GM18907 (cell line): Measurements from ENCODE around the gene PDLIM3.
"Not testable (repeated sequence)": the region's sequence is repeated elsewhere in the genome, so short reads cannot be mapped to it uniquely, and the experiment has no call there.

Source experiments
- ATAC-seq: cut with Tn5 transposase; IDR thresholded peaks from one replicate; pipeline ENCODE4 v1.9.1; 2021; ENCODE audit warnings: mild to moderate bottlenecking, moderate library complexity; ENCODE audit not compliant: unreplicated experiment

The PDLIM3 gene

DNA sequence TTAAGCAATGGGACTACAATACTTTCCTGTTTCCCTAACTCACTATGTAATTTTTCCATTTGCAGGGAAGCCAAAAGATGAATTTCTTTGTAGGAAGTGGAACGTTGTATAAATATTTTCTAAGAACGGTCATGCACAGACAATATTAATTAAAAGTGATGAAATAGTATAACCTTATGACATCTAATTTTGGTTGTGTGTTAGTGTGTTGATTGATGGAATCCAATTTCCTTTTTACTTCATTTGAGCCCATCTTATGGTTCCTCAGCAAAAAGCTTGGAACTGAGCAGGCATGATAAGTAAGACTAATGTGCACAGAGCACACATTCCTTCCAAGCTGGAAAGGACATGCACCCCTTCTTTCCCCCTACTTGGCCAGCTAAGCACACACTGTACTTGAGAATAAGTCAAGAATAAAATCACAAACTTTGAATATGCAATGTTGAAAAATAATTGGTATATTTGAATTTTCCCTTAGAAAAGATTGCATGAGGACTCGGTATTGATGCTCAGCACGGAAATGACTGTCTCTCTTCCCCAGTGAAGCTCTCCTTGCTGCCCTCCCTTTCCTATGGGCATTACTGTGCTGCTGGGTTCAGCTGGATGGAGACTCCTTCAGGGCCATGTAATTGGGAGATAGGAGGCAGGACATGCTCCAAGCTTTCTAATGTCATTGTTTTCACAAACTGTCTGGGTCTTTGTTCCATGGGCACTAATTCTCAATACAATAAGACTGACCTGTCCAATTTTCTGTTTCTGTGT lies 19.2 kb upstream of the PDLIM3 start:
- no peak for ATAC-seq

DNA sequence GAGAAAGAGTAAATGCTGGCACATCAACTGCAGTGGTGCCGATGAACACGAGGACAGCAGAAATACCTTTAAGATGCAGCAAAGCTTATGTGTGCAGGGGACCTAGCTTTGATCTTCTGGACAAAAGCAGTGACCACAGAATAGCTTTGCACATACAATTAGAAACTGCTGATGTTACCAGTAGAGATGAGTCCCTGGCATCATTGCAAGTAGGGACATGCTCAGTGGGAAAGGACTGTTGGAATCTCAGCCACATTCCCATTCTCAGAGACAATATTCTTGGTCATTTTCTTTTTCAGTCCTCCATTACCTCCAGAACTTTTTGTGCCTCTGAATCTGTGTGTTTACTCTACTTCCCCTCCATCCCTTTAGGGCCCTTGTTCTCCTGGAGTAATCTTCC lies 16.9 kb upstream of the PDLIM3 start:
- ATAC-seq = no peak

DNA sequence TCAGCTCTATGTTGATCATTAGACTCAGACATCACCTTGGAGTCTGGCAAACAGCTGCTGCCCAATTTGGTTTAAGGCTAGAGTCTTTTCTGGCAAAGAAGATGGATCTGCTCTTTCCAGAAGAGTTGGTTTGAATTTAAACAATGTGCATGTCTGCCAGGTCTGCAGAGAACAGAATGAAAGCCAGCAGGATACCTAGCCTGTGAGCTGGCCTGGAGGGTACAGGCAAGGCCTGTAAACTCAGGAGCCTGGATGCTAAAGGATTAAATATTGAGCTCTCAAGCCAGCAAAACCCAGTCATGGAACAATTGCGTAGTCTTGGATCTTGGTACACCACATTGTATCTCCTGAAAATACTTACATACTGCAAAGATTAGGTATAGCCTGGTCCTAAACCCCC lies 15.6 kb upstream of the PDLIM3 start:
- ATAC-seq = no peak

DNA sequence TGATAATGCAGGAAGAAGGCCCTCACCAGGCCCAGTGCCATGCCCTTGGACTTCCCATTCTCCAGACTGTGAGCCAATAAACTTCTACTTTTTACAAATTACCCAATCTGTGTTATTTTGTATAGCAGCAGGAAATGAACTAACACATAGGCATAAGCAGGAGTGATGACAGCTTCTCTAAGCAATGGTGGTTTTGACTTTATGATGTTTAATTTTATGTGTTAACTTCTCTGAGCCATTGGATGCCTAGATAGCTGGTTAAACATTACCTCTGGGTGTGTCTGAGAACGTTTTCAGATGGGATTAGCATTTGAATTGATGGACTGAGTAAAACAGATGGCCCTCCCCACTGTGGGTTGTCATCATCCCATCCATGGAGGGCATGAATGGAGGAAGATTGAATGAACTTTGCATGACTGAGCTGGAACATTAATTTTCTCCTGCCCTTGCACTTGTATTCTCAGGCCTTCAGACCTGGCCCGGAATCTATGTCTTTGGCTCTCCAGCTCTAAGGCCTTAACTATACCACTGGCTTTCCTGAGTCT lies 13.9 kb upstream of the PDLIM3 start:
- ATAC-seq = no peak

DNA sequence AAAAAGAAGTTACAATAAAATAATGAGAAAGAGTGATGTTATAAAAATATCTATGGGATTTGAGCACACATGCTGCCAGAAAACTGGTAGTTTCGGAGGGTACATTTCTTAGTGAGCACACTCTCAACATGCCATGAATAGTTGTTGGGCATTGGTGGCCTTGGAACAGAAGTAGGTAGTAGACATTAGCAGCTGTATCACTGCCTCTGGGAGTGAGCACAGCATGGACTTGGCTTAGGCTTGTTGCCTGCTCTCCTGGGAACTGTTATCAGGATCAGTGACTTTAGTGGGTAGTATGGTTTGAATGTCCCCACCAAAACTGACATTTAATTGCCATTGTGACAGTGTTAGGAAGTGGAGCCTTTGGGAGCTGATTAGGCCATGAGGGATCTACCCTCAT lies 13.3 kb upstream of the PDLIM3 start:
- no peak for ATAC-seq

DNA sequence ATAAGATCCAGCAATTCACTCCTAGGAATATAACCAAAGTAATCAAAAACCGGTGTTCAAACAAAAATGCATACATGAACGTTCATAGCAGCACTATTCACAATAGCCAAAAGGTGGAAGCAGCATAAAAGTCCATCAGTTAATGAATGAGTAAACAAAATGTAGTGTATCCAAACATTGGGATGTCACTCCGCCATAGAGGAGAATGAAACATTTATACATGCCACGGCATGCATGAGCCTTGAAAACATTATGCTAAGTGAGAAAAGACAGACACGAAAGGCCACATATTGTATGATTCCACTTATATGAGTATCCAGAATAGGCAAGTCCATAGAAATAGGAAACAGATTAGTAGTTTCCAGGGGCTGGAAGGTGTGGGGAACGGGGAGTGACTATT lies 11.0 kb upstream of the PDLIM3 start:
- no peak for ATAC-seq

DNA sequence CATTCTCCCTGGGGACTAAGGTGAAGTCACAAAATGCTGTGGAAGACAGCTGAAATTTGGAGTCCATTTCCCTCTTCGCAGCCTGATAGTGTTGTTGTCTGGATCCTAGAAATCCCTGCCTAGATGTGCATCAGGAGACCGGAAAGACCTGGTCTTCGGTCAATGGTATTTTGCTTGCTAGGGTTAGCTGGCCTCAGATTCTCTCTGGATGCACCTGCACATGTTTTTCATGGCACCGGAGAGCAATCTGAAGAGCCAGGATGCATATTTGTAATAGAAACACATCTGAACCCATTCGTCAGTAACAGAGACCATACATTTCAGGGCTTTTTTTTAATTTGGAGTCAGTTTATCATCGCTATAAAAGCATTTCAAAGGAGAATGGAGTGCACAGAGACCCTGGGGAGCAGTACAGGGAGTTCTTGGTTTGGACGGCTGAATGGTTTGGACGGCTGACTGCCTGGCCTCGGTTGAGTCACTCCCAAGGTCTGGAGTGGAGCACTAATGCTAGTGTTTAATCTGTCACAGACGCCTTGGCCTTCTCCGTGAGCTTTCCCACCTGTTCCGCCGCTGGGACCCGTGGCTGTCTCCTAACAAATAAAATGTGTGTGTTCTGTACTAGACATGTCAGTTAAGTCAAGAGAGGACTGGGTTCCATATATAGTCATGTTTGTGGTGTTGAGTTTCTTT lies 7.5 kb upstream of the PDLIM3 start:
- ATAC-seq = no peak

DNA sequence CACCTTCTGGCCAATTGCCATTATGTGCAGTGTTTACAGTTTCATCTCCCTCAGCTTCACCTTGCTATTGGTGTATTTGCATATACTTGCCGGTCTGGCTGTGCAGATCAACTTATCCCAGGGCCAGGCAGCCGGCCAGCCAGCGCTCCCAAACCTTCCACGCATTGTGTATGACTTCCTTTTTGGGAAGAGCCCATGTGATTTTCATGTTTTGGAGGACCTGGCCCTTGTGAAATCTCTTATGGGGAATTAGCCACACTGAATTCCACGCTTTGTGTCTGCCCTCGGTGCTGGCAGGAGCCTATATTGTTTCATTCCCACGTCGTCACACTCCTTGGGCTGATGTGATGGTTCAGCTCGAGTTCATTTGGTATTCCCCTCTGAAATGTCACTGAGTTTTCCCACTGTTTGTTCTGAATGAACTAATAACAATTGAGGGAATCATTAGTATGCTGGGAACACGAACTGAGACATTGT lies 6.0 kb upstream of the PDLIM3 start:
- ATAC-seq = no peak

DNA sequence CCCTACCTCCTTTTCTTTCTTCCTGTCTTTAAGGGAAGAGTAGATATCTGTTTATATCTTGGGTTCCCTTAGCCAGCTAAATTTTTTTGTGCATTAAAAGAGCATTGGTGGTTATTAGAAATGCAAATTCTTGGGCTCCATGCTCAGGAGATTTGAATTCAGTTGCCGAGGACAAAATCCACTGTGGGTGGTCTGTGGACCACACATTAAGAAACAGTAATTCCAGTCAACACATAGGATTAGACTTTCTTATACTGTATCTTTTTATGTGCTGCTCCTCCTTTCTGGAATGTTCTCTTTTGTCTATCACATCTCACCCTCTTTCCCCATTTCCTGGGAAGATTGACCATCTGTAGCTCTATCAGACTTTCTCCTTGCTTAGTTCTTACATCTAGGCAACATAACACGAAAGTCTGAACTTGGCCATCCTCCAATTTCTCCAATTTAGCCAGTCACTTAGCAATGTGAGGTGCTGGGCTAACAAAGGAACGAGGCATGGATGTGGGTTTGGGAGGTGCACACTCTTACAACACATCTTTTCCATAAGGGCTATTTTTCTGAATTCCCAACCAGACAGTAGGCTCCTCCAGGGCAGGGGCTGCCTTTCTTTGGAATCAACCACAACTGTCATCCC lies 5.3 kb upstream of the PDLIM3 start:
- ATAC-seq = no peak

DNA sequence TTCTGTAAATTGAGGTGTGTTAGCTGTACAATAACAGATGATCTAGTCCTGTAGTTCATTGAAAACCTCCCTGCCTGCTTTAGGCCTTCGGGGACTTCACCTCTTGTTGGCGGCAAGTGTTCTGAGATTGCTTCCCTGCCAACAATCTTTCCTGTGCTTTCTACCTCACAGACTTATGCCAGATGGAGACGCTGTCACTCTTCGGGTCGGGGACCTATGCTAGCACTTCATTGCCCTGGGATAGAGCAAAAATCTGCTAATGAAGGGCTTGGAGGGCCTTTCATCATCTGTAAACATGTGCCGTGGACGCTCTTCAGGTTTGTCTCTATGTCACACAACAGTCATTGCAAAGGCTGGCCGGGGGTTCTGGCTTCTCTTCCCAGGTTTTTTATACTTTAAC lies 4.7 kb upstream of the PDLIM3 start:
- ATAC-seq = no peak

DNA sequence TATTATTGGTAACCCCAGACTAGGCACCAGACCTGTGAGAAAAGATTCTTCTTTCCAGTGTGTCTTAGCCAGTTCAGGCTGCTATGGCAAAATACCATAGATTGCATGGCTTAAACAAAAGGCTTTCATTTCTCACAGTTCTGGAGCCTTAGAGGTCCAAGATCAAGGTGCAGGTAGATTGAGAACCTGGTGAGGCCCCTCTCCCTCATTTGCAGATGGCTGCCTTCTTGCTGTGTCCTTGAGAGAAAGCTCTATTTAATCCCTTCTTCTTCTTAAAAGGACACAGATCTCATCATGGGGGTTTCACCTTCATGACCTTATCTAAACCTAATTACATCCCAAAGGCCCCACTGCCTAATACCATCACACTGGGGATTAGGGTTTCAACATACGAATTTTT lies 3.5 kb upstream of the PDLIM3 start:
- no peak for ATAC-seq

DNA sequence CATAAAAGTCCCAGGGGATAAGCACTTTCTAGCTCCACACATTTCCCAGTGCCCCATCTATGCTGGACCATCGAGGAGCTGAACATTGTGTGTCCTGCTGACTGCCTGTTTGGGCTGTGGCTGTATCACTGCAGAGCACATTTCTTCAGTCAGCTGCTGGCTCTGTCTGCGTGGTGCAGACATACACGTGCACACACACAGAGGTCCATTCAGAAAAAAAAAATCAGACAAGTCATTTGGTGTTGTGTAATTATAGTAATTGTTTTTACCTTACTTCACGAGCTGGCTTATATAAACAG lies 1.1 kb upstream of the PDLIM3 start:
- no peak for ATAC-seq

DNA sequence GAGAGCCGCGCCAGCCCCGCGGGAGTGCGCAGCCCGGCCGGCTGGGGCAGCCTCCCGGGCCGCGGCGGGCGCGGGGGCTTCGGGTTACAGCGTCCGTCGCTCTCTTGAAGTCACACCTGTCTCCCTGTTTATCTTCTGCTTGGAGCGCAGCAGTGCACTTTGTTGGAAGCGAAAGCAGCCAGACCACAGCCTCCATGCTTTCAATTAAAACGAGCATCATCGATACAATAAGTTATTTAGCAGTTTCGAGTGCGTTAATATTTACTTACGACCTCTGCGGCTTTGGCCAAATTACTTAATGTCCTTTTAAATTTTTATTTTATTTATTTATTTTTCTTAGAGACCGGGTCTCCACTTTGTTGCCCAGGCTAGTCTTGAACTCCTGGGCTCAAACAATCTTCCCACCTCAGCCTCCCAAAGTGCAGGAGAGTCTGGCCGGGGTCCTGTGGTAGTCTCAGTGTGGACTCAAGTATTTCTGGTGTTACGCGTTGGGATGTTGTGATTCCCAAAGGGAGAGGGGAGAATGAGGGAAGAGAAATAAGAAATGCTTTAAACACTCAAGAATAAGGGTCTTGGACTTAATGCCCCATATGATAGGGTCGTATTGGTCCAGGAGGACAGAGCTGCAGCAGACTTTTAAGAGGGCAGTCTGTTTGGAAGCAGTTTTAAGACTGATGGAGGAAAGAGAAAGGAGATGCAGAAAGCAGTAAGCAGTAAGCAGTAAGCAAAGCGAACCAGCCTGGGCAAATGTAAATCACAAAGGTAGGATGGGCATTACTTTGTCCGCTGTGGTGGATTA lies 504 bp upstream of the PDLIM3 start:
- ATAC-seq = no peak

DNA sequence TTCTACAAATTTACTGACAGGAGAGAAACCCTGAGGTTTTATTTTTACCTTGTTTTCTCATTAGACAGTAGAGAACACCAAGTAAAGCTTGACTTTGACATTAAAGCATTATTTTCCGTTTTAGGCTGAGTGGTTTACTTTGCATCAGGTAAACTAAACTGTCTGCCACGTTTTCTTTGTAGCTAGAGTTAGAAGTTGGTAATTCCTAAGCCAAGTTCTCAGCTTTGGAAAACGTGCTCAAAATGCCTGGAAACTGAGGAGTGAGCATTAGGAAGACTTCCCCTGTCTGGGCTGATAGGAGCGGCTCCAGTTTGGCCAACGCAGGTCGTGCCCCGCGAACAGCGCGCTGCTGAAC lies 819 bp downstream of the PDLIM3 start:
- ATAC-seq = no peak

DNA sequence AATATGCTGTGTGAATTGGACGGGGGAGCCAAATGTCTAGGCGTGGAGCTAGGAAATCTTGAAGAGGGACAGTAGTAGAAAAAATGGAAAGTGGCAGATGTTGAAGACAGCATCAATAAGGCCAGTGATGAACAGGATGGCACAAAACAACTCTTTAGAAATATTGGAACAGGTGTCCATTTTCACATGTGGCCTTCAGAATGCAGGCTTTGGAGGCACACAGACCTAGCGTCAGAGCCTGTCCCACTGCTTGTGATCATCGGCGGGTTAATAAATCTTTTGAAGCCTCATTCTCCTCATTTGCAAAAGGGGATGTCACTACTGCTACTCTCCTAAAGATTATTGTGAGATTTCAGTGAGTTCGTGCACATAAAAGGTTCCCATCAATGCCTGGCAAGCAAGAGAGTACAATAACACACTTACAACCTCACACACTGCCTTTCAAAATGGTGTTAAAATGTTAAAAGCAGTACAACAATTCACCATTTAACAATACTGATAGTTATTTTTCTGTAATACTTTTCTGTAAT lies 2.4 kb downstream of the PDLIM3 start:
- ATAC-seq = no peak

DNA sequence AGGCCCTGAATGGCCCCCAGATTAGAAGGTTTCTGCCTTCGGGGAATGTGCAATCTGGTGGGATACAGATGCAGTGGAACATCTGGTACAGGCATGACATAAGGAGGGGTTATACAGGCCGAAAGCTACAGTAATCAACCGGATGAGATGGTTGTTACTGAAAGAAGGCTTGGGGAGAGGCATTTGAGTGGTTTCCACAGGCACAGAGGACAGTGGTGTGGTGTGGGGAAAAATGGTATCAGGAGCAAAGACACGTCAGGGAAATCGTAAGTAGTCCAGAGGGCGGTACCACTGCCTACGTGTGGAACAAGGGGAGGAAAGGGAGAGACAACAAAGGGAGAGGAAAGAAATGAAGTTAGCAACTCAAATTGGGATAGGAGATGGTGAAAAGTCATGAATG lies 3.0 kb downstream of the PDLIM3 start:
- no peak for ATAC-seq

DNA sequence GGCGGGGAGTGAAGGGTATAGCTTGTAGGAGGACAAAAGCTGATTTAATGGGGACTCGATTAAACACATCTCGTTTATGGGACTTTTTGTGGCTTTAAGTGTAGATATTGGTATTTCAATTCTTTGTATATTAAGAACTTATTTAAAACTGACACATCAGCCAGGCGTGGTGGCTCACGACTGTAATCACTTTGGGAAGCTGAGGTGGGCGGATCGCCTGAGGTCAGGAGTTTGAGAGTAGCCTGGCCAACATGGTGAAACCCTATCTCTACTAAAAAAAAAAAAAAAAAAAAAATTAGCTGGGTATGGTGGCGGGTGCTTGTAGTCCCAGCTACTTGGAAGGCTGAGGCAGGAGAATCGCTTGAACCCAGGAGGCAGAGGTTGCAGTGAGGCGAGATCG lies 3.7 kb downstream of the PDLIM3 start:
- ATAC-seq = not testable (repeated sequence)

DNA sequence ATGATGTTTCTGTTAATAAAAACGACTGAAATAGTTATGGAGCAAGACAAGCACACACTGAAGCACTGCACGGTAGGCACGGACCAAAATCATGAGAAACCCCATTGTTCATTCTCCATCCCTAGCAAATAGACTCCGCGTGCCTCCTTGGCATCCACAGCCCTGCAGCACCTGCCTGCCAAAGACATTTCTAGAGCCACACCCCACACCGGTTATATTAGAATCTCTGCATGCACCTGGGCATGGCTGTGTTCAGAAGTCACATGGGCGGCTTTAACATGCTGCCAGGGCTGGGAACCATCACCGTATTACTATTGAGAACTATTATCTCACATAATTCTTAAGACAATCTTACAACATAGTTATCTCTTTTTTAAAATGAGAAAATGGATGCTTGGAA lies 5.9 kb downstream of the PDLIM3 start:
- ATAC-seq = no peak

DNA sequence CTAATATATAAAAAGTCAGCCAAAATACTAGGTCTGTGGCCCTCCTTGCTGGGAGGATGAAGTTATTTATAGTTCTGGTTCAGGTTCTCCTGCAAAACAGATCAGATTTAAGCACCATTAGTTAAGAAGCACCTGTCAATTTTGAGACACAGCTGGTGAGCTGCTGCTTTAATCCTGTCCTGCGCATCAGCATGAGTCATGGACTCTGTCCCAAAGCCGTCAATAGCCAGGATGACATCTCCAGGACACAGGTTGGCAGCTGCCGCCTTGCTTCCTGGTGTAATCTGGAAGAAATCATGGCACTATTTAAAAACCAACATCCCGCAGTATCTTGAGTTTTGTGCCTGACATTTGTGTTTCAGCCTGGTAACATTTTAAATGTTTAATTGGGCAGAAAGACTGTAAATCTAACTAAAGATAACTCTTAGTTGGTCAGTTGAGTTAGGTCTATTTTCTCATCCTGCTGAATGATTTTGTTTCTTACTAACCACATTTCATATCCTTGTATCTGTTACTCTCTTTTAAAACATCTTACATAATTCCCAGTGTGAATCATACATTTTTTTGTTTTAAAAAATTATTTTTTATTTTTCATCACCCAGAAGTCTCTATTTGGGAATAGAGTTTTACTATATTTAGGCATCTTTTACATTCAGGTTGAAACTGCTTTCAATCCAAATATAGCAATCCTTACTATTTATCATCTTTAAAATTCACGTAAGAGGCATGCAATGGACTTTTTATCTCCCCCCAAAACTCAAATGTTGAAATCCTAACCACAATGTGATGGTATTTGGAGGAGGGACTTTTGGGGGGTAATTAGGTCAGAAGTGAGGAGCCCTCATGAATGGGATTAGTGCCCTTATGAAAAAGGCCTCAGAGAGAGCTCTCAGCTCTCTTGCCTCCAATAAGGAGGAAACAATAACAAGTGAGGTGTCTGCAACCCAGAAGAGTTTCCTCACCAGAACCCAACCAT lies 10.1 kb downstream of the PDLIM3 start:
- no peak for ATAC-seq

DNA sequence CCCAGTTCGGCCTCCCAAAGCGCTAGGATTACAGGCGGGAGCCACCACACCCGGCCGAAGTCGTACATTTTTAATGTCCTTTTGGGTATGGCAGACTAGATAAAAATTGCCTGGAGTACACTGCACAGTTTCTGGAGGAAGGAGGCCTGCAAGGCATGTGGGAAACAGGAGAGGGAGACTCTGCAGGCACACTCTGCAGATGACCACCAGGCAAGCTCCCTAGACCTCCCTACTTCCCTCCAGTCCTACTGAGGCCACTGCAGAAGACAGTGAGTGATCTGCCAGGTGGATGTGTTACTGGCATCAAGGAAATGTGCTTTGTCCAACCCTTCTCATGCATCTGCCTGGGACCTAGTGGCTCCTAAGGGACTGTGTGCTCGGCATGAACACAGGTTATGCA lies 11.4 kb downstream of the PDLIM3 start:
- ATAC-seq = no peak
